ENCODE measurements around the gene FAAP24.
"Not testable (repeated sequence)": the region's sequence is repeated elsewhere in the genome, so short reads cannot be mapped to it uniquely, and the experiment has no call there.

The FAAP24 gene

DNA sequence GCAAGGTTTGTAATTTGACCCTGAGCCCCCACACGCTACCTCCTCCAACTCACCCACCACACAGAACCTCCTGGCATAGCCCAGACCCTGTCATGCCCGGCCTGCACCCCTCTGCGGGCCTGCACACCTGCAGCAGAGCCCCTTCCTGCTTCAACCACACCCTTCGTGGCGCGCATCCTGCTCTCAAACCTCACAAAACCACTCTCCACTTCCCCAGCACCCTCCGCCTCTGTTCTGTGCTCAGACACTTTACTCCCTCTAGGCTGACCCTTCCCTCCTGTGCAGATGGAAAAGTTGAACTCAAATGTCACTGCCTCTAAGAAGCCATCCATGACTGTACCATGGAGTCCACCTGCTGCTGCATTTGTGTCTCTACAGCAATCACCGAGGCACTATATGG lies 28.5 kb downstream of the FAAP24 start:
- DNase-seq, result no peak

DNA sequence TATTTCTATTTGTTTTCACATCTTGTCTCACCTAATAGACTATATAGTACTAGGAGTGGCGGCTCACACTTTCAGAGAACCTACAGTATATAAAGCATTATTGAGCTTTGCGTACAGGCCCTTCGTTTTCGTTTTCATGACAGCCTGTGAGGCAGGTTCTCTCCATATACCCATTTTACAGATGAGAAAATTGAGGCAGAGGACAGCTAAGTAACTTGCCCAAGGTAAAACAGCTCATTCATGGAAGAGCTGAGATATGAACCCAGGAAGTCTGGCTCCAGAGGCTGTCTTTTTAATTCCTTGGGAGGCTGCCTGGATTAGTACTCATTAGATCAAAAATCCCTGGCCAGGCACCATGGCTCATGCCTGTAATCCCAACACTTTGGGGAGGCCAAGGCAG lies 28.9 kb downstream of the FAAP24 start:
- DNase-seq, result no peak

DNA sequence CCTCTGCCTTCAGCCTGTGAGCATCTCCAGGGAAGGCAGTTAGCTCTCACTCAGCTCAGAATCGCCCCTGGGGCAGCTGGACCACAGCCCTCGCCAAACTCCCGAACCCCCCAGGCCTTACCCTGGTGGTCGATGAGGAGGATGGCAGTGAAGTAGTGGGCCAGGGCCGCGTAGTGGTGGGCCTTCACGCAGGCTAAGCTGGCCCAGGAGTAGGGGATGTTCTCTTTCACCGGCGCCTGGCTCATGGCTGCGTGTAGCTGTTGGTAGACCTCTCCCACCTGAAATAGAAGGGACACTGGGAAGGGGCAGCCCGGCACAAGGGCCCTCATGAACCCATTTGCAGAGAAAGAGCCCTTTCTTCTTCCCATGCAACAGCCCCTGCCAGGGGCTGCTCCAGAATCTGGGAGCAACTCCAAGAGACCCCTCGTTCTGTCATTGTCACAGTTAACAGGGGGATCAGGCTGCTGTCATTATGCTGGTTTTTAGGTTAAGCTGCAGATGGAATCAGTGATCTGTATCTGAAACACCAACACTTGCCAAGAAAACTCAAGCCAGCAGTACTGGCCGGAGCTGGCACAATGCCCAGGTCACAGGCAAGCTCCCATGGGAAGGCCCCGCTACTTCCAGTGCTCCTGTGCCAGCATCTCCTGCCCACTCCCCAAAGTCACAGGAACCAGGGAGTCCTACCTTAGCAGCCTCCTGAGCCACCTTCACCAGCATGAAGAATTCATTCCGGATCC lies 30.3 kb downstream of the FAAP24 start:
- DNase-seq, result not testable (repeated sequence)

DNA sequence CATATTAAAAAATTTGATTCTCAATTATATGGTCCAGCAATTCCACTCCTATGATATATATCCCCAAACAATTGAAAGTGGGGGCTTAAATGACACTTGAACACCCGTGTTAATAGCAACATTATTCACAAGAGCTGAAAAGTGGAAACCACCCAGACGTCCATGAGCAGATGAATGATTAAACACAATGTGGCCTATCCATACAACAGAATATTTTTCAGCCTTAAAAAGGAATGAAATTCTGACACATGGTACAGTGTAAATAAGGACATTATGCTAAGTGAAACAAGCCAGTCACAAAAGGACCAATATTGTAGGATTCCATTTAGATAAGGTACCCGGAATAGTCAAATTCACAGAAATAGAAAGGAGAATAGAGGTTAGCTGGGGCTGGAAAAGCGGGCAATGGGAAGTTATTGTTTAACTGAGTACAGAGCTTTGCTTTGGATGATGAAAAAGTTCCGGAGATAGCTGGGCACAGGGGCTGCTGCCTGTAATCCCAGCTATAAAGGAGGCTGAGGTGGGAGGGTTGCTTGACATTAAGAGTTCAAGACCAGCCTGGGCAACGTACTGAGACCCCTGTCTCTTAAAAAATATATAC lies 31.5 kb downstream of the FAAP24 start:
- DNase-seq, result not testable (repeated sequence)

DNA sequence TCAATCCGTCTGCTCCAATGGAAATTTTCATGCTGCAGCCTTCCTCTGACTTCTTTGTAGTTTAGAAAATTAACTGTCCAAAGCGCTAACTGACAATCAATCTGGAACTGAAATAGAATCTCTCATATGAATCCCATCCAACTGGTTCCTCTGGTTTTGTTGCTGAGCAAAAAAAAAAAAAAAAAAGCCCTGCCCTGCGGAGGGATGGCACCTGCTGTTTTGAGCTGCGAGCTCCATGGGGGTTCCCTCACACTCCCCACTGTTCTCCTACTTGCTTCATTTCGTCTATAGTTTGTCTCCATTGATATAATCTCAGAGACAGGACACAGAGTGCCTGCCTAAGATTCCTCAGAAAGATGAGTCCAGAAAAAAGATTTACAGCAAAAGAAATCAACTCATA lies 33.4 kb downstream of the FAAP24 start:
- no peak for DNase-seq

DNA sequence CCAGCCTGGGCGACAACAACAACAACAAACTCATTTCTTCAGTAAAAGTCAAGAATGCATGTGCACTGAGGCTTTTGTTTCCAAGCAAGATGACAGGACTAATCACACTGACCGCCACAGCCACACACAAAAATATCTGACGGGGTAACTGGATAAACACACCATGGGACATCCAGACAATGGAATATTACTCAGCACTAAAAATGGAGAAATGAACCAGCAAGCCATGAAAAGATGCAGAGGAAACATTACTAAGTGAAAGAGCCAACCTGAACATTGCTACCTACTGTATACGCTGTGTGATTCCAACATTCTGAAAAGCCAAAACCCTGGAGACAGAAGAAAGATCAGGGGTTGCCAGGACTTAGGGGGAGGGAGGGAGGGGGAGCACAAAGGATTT lies 36.7 kb downstream of the FAAP24 start:
- DNase-seq, result no peak

DNA sequence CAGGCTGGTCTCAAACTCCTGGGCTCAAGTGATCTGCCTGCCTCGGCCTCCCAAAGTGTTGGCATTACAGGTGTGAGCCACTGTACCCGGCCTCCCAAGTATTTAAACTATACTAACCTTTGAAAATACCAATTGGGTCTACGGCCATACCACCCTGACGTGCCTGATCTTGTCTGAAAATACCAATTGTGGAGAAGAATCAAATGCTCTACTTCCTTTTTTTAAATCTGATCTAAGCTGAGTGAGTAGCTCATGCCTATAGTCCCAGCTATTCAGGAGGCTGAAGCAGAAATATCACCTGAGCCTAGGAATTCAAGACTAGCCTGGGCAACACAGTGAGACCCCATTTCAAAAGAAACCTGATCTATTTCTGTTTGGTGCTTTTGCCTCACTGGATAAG lies 38.8 kb downstream of the FAAP24 start:
- not testable (repeated sequence) for DNase-seq

DNA sequence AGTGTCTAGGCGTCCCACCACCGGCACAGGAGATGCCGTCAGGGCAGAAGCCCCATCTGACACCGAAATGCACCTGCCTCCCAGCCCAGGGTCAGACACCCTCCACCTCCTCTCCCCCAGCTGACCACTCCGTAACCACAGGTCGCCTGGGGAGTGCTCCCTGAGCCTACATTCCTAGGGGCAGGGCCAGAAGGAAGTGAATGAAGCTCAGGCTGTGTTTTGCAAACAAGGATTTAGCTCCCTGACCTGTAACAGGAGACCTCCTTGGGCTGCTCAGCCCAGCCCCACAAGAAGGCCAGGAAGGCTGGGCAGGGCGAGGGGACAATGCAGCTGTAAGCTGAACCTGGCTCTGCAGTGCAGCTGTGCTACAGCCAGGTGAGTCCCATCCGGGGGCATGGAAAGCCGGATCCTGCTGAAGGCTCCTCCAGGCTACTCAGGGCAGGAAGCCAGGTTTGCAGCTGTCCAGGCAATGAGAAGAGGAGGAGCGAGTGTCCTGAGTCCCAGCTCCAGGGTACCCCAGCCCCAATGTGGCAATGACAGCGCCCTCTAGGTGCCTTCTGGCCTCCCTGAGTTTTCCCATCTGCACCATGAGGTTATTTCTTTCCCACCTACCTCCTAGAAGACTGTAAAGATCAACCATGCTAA lies 50.6 kb downstream of the FAAP24 start:
- no peak for DNase-seq

DNA sequence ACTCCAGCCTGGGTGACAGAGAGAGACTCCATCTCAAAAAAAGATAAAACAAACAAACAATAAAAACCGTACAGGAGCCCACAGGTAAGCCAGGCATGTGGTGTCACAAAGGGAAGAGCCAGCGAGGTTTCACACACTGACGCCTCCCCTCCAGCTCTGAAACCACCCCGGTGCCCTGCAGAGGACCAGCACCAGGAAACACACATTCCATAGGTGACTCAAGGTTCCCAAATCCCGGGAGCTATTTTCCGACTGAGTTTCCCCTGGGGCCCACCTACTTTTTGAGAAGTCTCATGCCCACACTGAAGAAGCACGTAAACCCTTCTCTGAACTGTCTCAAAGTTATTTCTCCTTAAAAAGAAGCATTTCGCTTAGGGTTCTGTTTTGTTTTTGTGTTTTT lies 52.4 kb downstream of the FAAP24 start:
- DNase-seq, result no peak

DNA sequence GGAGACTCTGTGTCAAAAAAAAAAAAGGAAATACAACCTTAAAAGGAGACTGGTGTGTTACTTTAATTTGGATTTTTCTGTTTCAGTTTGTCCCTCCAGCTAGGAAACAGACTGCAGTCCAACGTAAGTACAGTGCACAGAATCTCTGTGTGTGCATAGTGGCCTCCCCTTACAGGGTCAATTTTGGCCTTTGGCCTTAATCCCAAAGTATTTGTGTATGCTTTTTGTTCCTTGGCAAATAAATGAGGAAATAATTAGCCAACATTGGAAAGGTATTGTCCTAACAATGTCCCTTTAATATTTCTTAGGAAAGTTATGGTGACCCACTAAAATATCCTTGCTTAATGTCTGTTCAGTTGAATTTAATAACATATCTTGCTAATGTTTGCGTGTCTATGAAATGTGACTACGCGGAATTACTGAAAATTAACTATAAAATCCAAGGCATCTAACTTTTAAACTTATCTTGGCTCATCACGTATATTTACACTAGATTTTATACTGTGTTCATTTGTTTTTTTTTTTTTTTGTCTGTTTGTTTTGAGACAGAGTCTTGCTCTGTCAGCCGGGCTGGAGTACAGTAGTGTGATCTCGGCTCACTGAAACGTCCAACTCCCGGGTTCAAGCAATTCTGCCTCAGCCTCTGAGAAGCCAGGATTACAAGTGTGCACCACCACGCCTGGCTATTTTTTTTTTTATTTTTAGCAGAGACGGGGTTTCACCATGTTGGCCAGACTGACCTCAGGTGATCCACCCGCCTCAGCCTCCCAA lies 53.6 kb downstream of the FAAP24 start:
- not testable (repeated sequence) for DNase-seq

DNA sequence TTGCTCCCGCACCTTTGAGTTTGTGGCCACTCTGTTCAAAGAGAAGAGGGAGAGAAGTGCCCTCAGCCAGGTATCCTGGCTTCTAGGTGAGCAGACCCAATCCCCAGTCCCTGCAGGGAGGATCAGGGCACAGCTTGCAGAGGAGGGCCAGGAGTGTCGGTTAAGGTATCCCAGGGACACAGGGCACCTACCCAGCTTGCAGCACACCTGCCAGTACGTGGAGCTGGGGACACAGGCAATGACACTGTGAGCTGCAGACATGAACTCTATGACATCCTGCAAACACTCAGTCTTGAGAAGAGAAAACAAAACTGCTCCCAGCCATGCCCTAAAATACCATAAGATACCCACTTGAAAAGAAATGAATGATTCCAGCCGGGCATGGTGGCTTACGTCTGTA lies 54.6 kb downstream of the FAAP24 start:
- DNase-seq, result not testable (repeated sequence)
